ENCODE results near the gene POTEF. TPM values are rescaled to one million over a fixed set of nuclear protein-coding genes. Genes with fewer than 3 reads are reported as not detected.
"Not testable (repeated sequence)": the region's sequence is repeated elsewhere in the genome, so short reads cannot be mapped to it uniquely, and the experiment has no call there.

Gene POTEF
- polyA plus RNA-seq, 1 donor from 2014 or later = 1.0 TPM

- H3K27ac ChIP-seq (ENCODE audit: low read length); H3K79me2 ChIP-seq (replicated peaks; ENCODE audit: insufficient read depth, low read length); H3K36me3 ChIP-seq (ENCODE audit: insufficient read depth, low read length); H2AFZ ChIP-seq (ENCODE audit: low read depth, low read length); H3K4me3 ChIP-seq (ENCODE audit: low read length); H3K9me3 ChIP-seq (ENCODE audit: low read length); H3F3A ChIP-seq (ENCODE audit: insufficient read depth, low read length, poor library complexity, severe bottlenecking); H4K20me1 ChIP-seq (ENCODE audit: insufficient read depth); H3K9ac ChIP-seq (ENCODE audit: low read length); H3K9me2 ChIP-seq (ENCODE audit: insufficient read depth, low read length); H3K4me2 ChIP-seq (ENCODE audit: low read length); H3K27me3 ChIP-seq (ENCODE audit: insufficient read depth, low read depth, low read length): not testable (repeated sequence)
Measured at GRCh38 chr2:130102597-130103363, 26.2 kb downstream of the POTEF start.

- H3K27me3 ChIP-seq (ENCODE audit: insufficient read depth, low read depth, low read length); H4K20me1 ChIP-seq (ENCODE audit: insufficient read depth); H2AFZ ChIP-seq (ENCODE audit: low read depth, low read length); H3K9me3 ChIP-seq (ENCODE audit: low read length); H3K79me2 ChIP-seq (replicated peaks; ENCODE audit: insufficient read depth, low read length); H3K36me3 ChIP-seq (ENCODE audit: insufficient read depth, low read length); H3K4me3 ChIP-seq (ENCODE audit: low read length); H3K9me2 ChIP-seq (ENCODE audit: insufficient read depth, low read length); H3K4me2 ChIP-seq (ENCODE audit: low read length); H3K27ac ChIP-seq (ENCODE audit: low read length); H3K9ac ChIP-seq (ENCODE audit: low read length); H3F3A ChIP-seq (ENCODE audit: insufficient read depth, low read length, poor library complexity, severe bottlenecking): not testable (repeated sequence)
Measured at GRCh38 chr2:130062645-130063044, 66.4 kb downstream of the POTEF start.

- not testable (repeated sequence) for H2AFZ ChIP-seq (ENCODE audit: low read depth, low read length); H3K9me3 ChIP-seq (ENCODE audit: low read length); H3F3A ChIP-seq (ENCODE audit: insufficient read depth, low read length, poor library complexity, severe bottlenecking); H3K4me2 ChIP-seq (ENCODE audit: low read length); H3K27me3 ChIP-seq (ENCODE audit: insufficient read depth, low read depth, low read length); H3K9me2 ChIP-seq (ENCODE audit: insufficient read depth, low read length); H3K79me2 ChIP-seq (replicated peaks; ENCODE audit: insufficient read depth, low read length); H3K4me3 ChIP-seq (ENCODE audit: low read length); H4K20me1 ChIP-seq (ENCODE audit: insufficient read depth); H3K9ac ChIP-seq (ENCODE audit: low read length); H3K27ac ChIP-seq (ENCODE audit: low read length); H3K36me3 ChIP-seq (ENCODE audit: insufficient read depth, low read length)
Measured at GRCh38 chr2:130059982-130060381, 69.0 kb downstream of the POTEF start.

- not testable (repeated sequence) for H3K9ac ChIP-seq (ENCODE audit: low read length); H3K79me2 ChIP-seq (replicated peaks; ENCODE audit: insufficient read depth, low read length); H3K27ac ChIP-seq (ENCODE audit: low read length); H3K9me2 ChIP-seq (ENCODE audit: insufficient read depth, low read length); H3K27me3 ChIP-seq (ENCODE audit: insufficient read depth, low read depth, low read length); H4K20me1 ChIP-seq (ENCODE audit: insufficient read depth); H3K36me3 ChIP-seq (ENCODE audit: insufficient read depth, low read length); H3K4me2 ChIP-seq (ENCODE audit: low read length); H3K4me3 ChIP-seq (ENCODE audit: low read length); H2AFZ ChIP-seq (ENCODE audit: low read depth, low read length); H3F3A ChIP-seq (ENCODE audit: insufficient read depth, low read length, poor library complexity, severe bottlenecking); H3K9me3 ChIP-seq (ENCODE audit: low read length)
Measured at GRCh38 chr2:130056336-130056735, 72.7 kb downstream of the POTEF start.

GRCh38 chr2:130053217-130053911, 75.7 kb downstream of the POTEF start:
- H3K9me2 ChIP-seq (ENCODE audit: insufficient read depth, low read length); H2AFZ ChIP-seq (ENCODE audit: low read depth, low read length); H3K27ac ChIP-seq (ENCODE audit: low read length); H3K27me3 ChIP-seq (ENCODE audit: insufficient read depth, low read depth, low read length); H3K36me3 ChIP-seq (ENCODE audit: insufficient read depth, low read length); H3K79me2 ChIP-seq (replicated peaks; ENCODE audit: insufficient read depth, low read length); H3K9ac ChIP-seq (ENCODE audit: low read length); H3K9me3 ChIP-seq (ENCODE audit: low read length); H3F3A ChIP-seq (ENCODE audit: insufficient read depth, low read length, poor library complexity, severe bottlenecking); H3K4me2 ChIP-seq (ENCODE audit: low read length); H4K20me1 ChIP-seq (ENCODE audit: insufficient read depth); H3K4me3 ChIP-seq (ENCODE audit: low read length): not testable (repeated sequence)

GRCh38 chr2:130052376-130052775, 76.6 kb downstream of the POTEF start:
- H3K27ac ChIP-seq (ENCODE audit: low read length); H3K27me3 ChIP-seq (ENCODE audit: insufficient read depth, low read depth, low read length); H3K9me3 ChIP-seq (ENCODE audit: low read length); H3K36me3 ChIP-seq (ENCODE audit: insufficient read depth, low read length); H3F3A ChIP-seq (ENCODE audit: insufficient read depth, low read length, poor library complexity, severe bottlenecking); H3K4me3 ChIP-seq (ENCODE audit: low read length); H3K79me2 ChIP-seq (replicated peaks; ENCODE audit: insufficient read depth, low read length); H3K9ac ChIP-seq (ENCODE audit: low read length); H2AFZ ChIP-seq (ENCODE audit: low read depth, low read length); H3K4me2 ChIP-seq (ENCODE audit: low read length); H4K20me1 ChIP-seq (ENCODE audit: insufficient read depth); H3K9me2 ChIP-seq (ENCODE audit: insufficient read depth, low read length): not testable (repeated sequence)

- H3K9ac ChIP-seq (ENCODE audit: low read length); H3F3A ChIP-seq (ENCODE audit: insufficient read depth, low read length, poor library complexity, severe bottlenecking); H2AFZ ChIP-seq (ENCODE audit: low read depth, low read length); H3K4me3 ChIP-seq (ENCODE audit: low read length); H3K9me3 ChIP-seq (ENCODE audit: low read length); H3K4me2 ChIP-seq (ENCODE audit: low read length); H3K27ac ChIP-seq (ENCODE audit: low read length); H3K9me2 ChIP-seq (ENCODE audit: insufficient read depth, low read length); H4K20me1 ChIP-seq (ENCODE audit: insufficient read depth); H3K79me2 ChIP-seq (replicated peaks; ENCODE audit: insufficient read depth, low read length); H3K27me3 ChIP-seq (ENCODE audit: insufficient read depth, low read depth, low read length); H3K36me3 ChIP-seq (ENCODE audit: insufficient read depth, low read length): not testable (repeated sequence)
Measured at GRCh38 chr2:130048422-130048821, 80.6 kb downstream of the POTEF start.

GRCh38 chr2:130038265-130038603, 90.8 kb downstream of the POTEF start:
- H4K20me1 ChIP-seq (ENCODE audit: insufficient read depth); H3F3A ChIP-seq (ENCODE audit: insufficient read depth, low read length, poor library complexity, severe bottlenecking); H3K36me3 ChIP-seq (ENCODE audit: insufficient read depth, low read length); H3K27ac ChIP-seq (ENCODE audit: low read length); H3K79me2 ChIP-seq (replicated peaks; ENCODE audit: insufficient read depth, low read length); H3K9me3 ChIP-seq (ENCODE audit: low read length); H3K9ac ChIP-seq (ENCODE audit: low read length); H3K4me3 ChIP-seq (ENCODE audit: low read length); H3K9me2 ChIP-seq (ENCODE audit: insufficient read depth, low read length); H2AFZ ChIP-seq (ENCODE audit: low read depth, low read length); H3K4me2 ChIP-seq (ENCODE audit: low read length); H3K27me3 ChIP-seq (ENCODE audit: insufficient read depth, low read depth, low read length): not testable (repeated sequence)
